ENCODE data around the gene TIAM2.

- TF ChIP-seq CTCF (IDR thresholded peaks at IDR 0.05; ENCODE audit: borderline replicate concordance, extremely low read depth, low read length, poor library complexity, severe bottlenecking) (no peak), EZH2 (IDR thresholded peaks at IDR 0.05; ENCODE audit: borderline replicate concordance, low read depth, low read length, severe bottlenecking) (no peak)
Observed at GRCh38 chr6:155100591-155100990, 105.5 kb downstream of the TIAM2 start.

All from DND-41 (cell line).